Mesenchymal stem cell (in vitro differentiated cells and primary cell): ENCODE results near the gene BRD9.

Source experiments
- DNase-seq: peaks from one replicate; pipeline ENCODE4 v3.0.0-alpha.2; 2013
- H2AFZ ChIP-seq: one replicate; pipeline ENCODE4 v1.6.1; 2013; ENCODE audit warnings: low read depth, mild to moderate bottlenecking, control low read depth, inconsistent platforms, low read length, moderate library complexity
- H2AK5ac ChIP-seq: 2 replicates; pipeline ENCODE4 v1.6.1; 2013; ENCODE audit warnings: low read length, moderate library complexity, mild to moderate bottlenecking, inconsistent platforms; ENCODE audit not compliant: severe bottlenecking
- H2BK120ac ChIP-seq: one replicate; pipeline ENCODE4 v1.6.1; 2013; ENCODE audit warnings: low read depth, mild to moderate bottlenecking, inconsistent platforms, low read length, moderate library complexity
- H2BK12ac ChIP-seq, 2 experiments: one replicate each; pipeline ENCODE4 v1.6.1; 2013; ENCODE audit warnings: inconsistent platforms in 2 of 2, low read length in 2 of 2, mild to moderate bottlenecking in 2 of 2, moderate library complexity in 2 of 2, control low read depth in 1 of 2
- H2BK15ac ChIP-seq: one replicate; pipeline ENCODE4 v1.6.1; 2013; ENCODE audit warnings: mild to moderate bottlenecking, low read depth, inconsistent platforms; ENCODE audit not compliant: poor library complexity, severe bottlenecking
- H2BK5ac ChIP-seq: 2 replicates; pipeline ENCODE4 v1.6.1; 2013; ENCODE audit warnings: low read depth, mild to moderate bottlenecking, low read length, control low read depth, inconsistent platforms; ENCODE audit not compliant: poor library complexity, severe bottlenecking
- H3K14ac ChIP-seq, 2 experiments: one replicate each; pipeline ENCODE4 v1.6.1; 2013; ENCODE audit warnings: inconsistent platforms in 2 of 2, low read length in 2 of 2, control low read depth in 1 of 2, mild to moderate bottlenecking in 1 of 2, moderate library complexity in 1 of 2
- H3K18ac ChIP-seq, 2 experiments: one replicate each; pipeline ENCODE4 v1.6.1; 2013; ENCODE audit warnings: inconsistent platforms in 2 of 2, low read length in 2 of 2, control low read depth in 1 of 2, low read depth in 1 of 2, mild to moderate bottlenecking in 1 of 2
- H3K23ac ChIP-seq, 2 experiments: one replicate each; pipeline ENCODE4 v1.6.1; 2013; ENCODE audit warnings: inconsistent platforms in 2 of 2, low read length in 2 of 2, mild to moderate bottlenecking in 2 of 2, moderate library complexity in 2 of 2, control low read depth in 1 of 2
- H3K27ac ChIP-seq: 2 replicates; pipeline ENCODE4 v1.5.1; 2013; ENCODE audit warnings: mild to moderate bottlenecking, moderate library complexity, low read length, control low read depth, inconsistent platforms; ENCODE audit not compliant: poor library complexity, severe bottlenecking
- H3K27me3 ChIP-seq, 2 experiments: 2 replicates each; pipeline versions ENCODE4 v1.6.1 to v1.7.0; 2013; ENCODE audit warnings: low read length in 2 of 2, mild to moderate bottlenecking in 2 of 2, moderate library complexity in 2 of 2, control low read depth in 1 of 2, inconsistent platforms in 1 of 2; ENCODE audit not compliant: control insufficient read depth in 1 of 2, insufficient read depth in 1 of 2
- H3K36me3 ChIP-seq, 2 experiments: 2 replicates each; pipeline versions ENCODE4 v1.6.1 to v1.7.0; 2013; ENCODE audit warnings: low read length in 2 of 2, control low read depth in 1 of 2, inconsistent platforms in 1 of 2, low read depth in 1 of 2, mild to moderate bottlenecking in 1 of 2; ENCODE audit not compliant: insufficient read depth in 2 of 2, control insufficient read depth in 1 of 2
- H3K4ac ChIP-seq, 2 experiments: one replicate each; pipeline ENCODE4 v1.6.1; 2013; ENCODE audit warnings: inconsistent platforms in 2 of 2, low read length in 2 of 2, mild to moderate bottlenecking in 2 of 2, moderate library complexity in 2 of 2, control low read depth in 1 of 2, low read depth in 1 of 2
- H3K4me1 ChIP-seq: 2 replicates; pipeline ENCODE4 v1.6.1; 2013; ENCODE audit warnings: low read depth, low read length, control low read depth; ENCODE audit not compliant: control insufficient read depth, insufficient read depth
- H3K4me2 ChIP-seq: 2 replicates; pipeline ENCODE4 v1.6.1; 2013; ENCODE audit warnings: low read length, mild to moderate bottlenecking, inconsistent platforms; ENCODE audit not compliant: poor library complexity, severe bottlenecking
- H3K4me3 ChIP-seq, 2 experiments: 2 replicates each; pipeline versions ENCODE4 v1.5.1 to v1.7.0; 2013; ENCODE audit warnings: low read length in 2 of 2, mild to moderate bottlenecking in 2 of 2, control low read depth in 1 of 2, low read depth in 1 of 2; ENCODE audit not compliant: insufficient read depth in 1 of 2
- H3K79me1 ChIP-seq: replicated peaks from 2 replicates; pipeline ENCODE4 v1.6.1; 2013; ENCODE audit warnings: mild to moderate bottlenecking, control low read depth, low read length, inconsistent platforms; ENCODE audit not compliant: poor library complexity, severe bottlenecking
- H3K9ac ChIP-seq: 2 replicates; pipeline ENCODE4 v1.7.0; 2013; ENCODE audit warnings: mild to moderate bottlenecking, low read length, moderate library complexity
- H3K9me3 ChIP-seq: 2 replicates; pipeline ENCODE4 v1.7.0; 2013; ENCODE audit warnings: mild to moderate bottlenecking, low read length; ENCODE audit not compliant: control insufficient read depth
- H4K8ac ChIP-seq: one replicate; pipeline ENCODE4 v1.6.1; 2013; ENCODE audit warnings: inconsistent platforms, mild to moderate bottlenecking, low read length, moderate library complexity
- H4K91ac ChIP-seq: one replicate; pipeline ENCODE4 v1.6.1; 2013; ENCODE audit warnings: mild to moderate bottlenecking, low read length, inconsistent platforms
- WGBS: methylation state at CpG from one replicate; pipeline ENCODE4 v1.1.7; 2013; ENCODE audit warnings: mixed read lengths; 5-methylcytosine and 5-hydroxymethylcytosine counted together

BRD9 gene

GRCh38 chr5:909994-910768, 17.6 kb upstream of the BRD9 start:
- Histone ChIP-seq H3K27me3 (no peaks in the 10 kb centered on the region), H2BK5ac (no peak overlapping the region), H3K4ac (no peak overlapping the region), H3K4me3 (no peak overlapping the region), H3K18ac (no peak overlapping the region), H2AK5ac (no peak overlapping the region), H2BK15ac (no peak overlapping the region), H3K4me2 (no peak overlapping the region), H3K9me3 (no peaks in the 10 kb centered on the region), H2BK120ac (no peak overlapping the region), H3K4me1 (peaks cover 13% of the 10 kb centered on the region), H4K8ac (no peak overlapping the region), H3K14ac (no peak overlapping the region), H3K9ac (no peak overlapping the region), H2AFZ (no peak overlapping the region), H2BK12ac (no peak overlapping the region), H3K36me3 (peaks cover 30 to 33% of the 10 kb centered on the region in 2 experiments), H3K23ac (no peak overlapping the region), H3K27ac (no peak overlapping the region), H4K91ac (no peak overlapping the region), H3K79me1 (peaks cover 7% of the 10 kb centered on the region)
- no peak for DNase-seq
- 97% methylated on average over 18 of the region's 18 CpGs for WGBS

GRCh38 chr5:909086-909485, 16.5 kb upstream of the BRD9 start:
- Histone ChIP-seq H4K91ac (peak overlapping the region; percentile 18), H3K4me1 (peaks cover 13% of the 10 kb centered on the region), H3K79me1 (peaks cover 9% of the 10 kb centered on the region), H2BK15ac (no peak overlapping the region), H3K4me2 (no peak overlapping the region), H3K4ac (no peak overlapping the region), H2AK5ac (no peak overlapping the region), H3K27ac (no peak overlapping the region), H3K9ac (no peak overlapping the region), H3K18ac (no peak overlapping the region), H3K14ac (no peak overlapping the region), H3K27me3 (no peaks in the 10 kb centered on the region), H2BK12ac (no peak overlapping the region), H4K8ac (no peak overlapping the region), H3K9me3 (no peaks in the 10 kb centered on the region), H3K4me3 (no peak overlapping the region), H3K23ac (no peak overlapping the region), H2BK120ac (no peak overlapping the region), H2BK5ac (no peak overlapping the region), H2AFZ (no peak overlapping the region), H3K36me3 (peaks cover 29 to 35% of the 10 kb centered on the region in 2 experiments)
- WGBS: 94% methylated on average over 8 of the region's 8 CpGs
- no peak for DNase-seq

GRCh38 chr5:908172-908571, 15.6 kb upstream of the BRD9 start:
- peaks cover 29 to 37% of the 10 kb centered on the region in 2 experiments for H3K36me3 ChIP-seq
- peaks cover 13% of the 10 kb centered on the region for H3K4me1 ChIP-seq
- H2AK5ac ChIP-seq: no peak overlapping the region
- H3K27me3 ChIP-seq: no peaks in the 10 kb centered on the region
- H2BK120ac ChIP-seq: no peak overlapping the region
- H3K27ac ChIP-seq: no peak overlapping the region
- no peak for DNase-seq
- no peak overlapping the region for H2AFZ ChIP-seq
- no peak overlapping the region for H2BK15ac ChIP-seq
- no peak overlapping the region for H2BK5ac ChIP-seq
- no peak overlapping the region for H3K9ac ChIP-seq
- no peak overlapping the region for H3K18ac ChIP-seq
- H3K79me1 ChIP-seq: peaks cover 9% of the 10 kb centered on the region
- H3K4me3 ChIP-seq: no peak overlapping the region
- H3K9me3 ChIP-seq: no peaks in the 10 kb centered on the region
- H4K8ac ChIP-seq: no peak overlapping the region
- no peak overlapping the region for H3K14ac ChIP-seq
- no peak overlapping the region for H3K23ac ChIP-seq
- no peak overlapping the region for H3K4ac ChIP-seq
- no peak overlapping the region for H2BK12ac ChIP-seq
- no peak overlapping the region for H4K91ac ChIP-seq
- no peak overlapping the region for H3K4me2 ChIP-seq
- 97% methylated on average over 16 of the region's 16 CpGs for WGBS

DNA sequence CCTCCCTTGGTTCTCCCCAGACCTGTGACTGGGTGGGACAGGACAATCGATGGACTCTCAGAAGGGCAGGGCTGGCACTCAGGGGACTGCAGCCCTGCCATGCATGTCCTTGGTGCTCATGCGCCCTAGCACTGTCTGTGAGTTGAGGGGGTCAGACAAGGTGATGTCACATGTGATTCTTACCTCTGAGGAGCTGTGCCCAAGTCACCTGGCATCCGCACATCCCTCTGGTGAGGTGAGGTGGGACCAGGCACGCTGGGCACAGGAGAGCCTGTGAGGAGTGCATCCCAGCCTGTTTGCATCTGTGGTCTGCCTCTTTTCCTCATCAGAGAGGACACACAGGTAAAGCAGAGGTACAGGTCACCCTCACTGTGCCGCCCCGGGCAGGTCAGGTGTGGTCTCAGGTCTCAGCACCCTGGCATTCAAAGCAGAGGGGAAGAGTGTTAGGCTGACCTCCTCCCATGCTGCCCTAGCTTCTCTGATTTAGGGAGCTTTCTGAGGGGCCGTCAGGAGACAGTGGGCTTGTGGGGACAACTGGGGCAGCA, 14.8 kb upstream of the BRD9 start:
- Histone ChIP-seq H3K14ac (no peak overlapping the region), H2AK5ac (no peak overlapping the region), H2BK15ac (no peak overlapping the region), H2BK5ac (no peak overlapping the region), H3K27ac (no peak overlapping the region), H3K36me3 (peaks cover 29 to 37% of the 10 kb centered on the region in 2 experiments), H3K27me3 (no peaks in the 10 kb centered on the region), H2BK120ac (no peak overlapping the region), H3K79me1 (peaks cover 9% of the 10 kb centered on the region), H2AFZ (no peak overlapping the region), H4K8ac (no peak overlapping the region), H3K18ac (no peak overlapping the region), H3K4me3 (no peak overlapping the region), H2BK12ac (no peak overlapping the region), H3K9ac (no peak overlapping the region), H3K4me2 (no peak overlapping the region), H3K9me3 (no peaks in the 10 kb centered on the region), H4K91ac (no peak overlapping the region), H3K4ac (no peak overlapping the region), H3K4me1 (peaks cover 7% of the 10 kb centered on the region), H3K23ac (no peak overlapping the region)
- DNase-seq: no peak
- 94% methylated on average over 7 of the region's 7 CpGs for WGBS
